Femur (tissue), 1 donor: Measurements from ENCODE around the gene EMID1.
"Not testable (repeated sequence)": the region's sequence is repeated elsewhere in the genome, so short reads cannot be mapped to it uniquely, and the experiment has no call there.

Source experiments
- DNase-seq: peaks from one replicate; pipeline ENCODE4 v3.0.0-alpha.2; 2017

Gene EMID1

DNA sequence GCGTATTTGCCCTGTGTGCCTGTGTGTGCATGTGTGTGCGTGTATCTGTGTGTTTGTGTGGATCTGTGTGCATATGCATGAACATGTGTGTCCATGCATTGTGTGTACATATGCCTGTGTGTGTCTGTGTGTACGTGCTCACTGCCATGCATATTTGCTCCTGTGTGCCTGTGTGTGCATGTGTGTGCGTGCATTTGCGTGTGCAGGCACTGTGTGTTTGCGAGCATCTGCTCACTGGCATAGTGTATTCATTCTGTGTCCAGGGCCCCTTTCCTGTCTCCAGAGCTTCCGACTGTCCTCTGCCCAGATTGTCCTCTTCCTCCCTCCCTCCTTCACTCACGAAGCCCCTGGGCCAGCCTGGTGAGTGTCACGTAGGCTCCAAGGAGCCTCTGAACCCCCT lies 5.8 kb downstream of the EMID1 start:
- DNase-seq, result no peak

DNA sequence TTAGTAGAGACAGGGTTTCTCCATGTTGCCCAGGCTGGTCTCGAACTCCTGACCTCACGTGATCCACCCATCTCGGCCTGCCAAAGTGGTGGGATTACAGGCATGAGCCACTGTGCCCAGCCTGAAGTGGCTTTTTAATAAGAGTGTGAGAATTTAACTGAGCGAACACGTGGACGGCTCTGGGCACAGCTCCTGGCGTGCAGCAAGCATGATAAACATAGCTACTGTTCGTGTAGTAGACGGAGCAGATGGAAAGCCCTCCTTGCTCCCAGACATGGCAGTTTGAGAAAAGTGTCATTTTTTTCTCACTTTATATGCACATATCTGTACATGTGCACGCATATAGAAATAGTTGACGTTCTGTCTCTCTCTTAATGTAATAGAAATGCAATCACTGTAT lies 7.0 kb downstream of the EMID1 start:
- no peak for DNase-seq

DNA sequence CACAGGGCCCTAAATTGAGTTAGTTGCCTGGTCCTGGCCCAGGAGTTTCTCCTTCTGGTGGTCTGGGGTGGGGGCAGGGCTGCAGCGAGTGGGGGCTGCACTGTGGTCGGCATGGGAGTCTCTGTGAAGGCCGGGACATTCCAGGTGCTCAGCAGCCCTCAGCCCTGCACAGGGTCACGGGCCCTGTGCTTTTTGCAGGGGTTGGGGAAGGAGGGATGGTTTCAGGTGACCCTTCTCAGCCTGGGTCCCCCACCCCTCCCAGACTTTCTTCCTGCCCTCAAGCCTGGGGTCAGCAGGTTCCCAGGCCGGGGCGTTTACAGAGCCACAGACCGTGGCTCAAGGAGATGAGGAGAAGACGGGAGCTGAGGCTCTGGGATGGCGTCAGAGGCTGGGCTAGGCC lies 7.8 kb downstream of the EMID1 start:
- DNase-seq, result no peak

DNA sequence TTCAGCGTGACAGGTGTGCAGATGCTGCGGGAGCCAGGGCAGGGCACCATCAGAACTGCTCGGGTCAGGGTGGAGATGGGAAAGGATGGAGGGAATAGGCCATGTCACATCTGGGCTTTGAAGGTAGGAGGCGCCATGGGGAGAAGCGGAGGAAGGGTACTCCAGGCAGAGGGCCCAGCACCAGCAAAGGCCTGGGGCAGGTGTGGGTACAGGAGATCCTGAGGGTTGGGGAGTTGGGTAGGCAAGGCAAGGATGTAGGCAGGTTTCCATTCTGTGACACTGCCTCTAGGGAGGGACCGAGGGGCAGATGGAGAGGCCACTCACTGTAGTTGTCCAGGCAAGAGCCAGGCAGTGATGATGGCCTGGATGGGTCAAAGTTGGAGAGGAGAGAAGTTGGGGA lies 8.5 kb downstream of the EMID1 start:
- no peak for DNase-seq

DNA sequence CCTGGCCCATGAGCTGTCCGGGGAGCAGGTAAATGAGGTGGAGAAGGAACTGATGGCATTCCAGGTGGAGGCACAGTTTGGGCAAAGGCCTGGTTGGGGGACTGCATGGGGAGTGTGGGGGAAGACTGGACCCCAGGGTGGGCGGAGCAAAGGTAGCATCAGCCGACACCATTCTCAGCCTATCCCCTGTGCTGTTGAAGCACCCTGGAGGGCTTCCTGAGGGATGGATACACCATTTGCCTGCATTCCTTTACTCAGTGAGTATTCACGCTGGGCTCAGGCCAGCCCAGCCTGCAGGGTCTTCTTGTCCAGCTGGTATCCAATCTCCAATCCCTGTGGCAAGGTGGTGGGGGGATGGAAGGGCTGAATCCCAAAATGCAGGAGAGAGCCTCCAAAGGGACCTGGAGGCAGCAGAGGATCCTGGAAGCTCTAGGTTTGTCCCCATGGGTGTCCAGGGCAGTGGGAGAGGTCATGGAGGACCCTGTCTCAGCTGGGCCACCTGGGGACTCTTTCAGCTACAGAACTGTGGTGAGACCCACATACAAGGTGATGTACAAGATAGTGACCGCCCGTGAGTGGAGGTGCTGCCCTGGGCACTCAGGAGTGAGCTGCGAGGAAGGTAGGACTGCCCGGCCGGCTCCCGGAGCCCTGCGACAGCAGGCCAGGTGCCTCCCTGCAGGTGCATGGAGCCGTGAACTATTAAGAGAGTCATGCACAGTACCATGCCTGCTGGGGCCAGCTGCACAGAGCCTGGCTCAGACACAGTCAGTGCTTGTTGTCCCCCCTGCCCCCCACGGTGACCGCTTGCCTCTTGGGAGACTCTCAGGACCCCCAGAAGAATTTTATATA lies 9.5 kb downstream of the EMID1 start:
- no peak for DNase-seq

DNA sequence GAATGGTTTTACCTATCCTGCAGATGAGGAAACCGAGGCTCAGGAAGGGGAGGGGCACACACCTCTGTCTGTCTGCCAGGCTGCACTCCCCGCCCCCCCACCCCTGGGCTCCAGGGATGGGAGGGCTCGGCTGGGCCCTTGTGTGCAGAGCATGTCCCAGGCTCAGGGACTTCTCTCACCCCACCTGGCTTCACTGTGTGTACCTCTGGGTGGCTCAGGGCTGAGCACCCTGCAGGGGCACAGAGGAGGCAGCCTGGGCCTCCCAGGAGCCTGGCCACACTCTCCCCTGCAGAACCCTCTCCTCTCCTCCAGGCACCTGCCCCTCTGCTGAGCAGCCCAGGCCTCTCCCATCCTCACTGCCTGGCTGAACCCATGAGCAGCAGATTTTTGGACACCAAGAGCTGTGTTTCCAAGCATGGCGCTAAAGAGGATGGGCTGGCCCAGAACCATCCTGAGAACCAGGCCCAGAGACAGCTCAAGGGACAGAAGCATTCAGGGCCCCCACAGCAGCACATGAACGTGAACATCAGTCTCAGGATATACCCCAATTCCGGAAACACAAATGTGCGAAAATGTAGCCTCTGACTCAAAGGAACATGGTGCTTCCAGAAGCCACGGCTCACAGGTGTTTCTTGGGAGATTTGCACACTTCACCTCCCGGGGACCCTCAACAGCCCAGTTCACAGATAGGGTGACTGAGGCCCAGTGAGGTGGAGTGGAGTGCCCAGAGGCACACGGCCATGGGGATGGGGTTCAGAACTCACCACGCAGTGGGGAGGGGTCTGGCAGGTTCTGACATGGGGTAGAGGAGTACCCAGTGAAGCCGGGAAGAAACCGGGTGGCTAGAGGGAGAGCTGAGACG lies 10.5 kb downstream of the EMID1 start:
- DNase-seq, result no peak

DNA sequence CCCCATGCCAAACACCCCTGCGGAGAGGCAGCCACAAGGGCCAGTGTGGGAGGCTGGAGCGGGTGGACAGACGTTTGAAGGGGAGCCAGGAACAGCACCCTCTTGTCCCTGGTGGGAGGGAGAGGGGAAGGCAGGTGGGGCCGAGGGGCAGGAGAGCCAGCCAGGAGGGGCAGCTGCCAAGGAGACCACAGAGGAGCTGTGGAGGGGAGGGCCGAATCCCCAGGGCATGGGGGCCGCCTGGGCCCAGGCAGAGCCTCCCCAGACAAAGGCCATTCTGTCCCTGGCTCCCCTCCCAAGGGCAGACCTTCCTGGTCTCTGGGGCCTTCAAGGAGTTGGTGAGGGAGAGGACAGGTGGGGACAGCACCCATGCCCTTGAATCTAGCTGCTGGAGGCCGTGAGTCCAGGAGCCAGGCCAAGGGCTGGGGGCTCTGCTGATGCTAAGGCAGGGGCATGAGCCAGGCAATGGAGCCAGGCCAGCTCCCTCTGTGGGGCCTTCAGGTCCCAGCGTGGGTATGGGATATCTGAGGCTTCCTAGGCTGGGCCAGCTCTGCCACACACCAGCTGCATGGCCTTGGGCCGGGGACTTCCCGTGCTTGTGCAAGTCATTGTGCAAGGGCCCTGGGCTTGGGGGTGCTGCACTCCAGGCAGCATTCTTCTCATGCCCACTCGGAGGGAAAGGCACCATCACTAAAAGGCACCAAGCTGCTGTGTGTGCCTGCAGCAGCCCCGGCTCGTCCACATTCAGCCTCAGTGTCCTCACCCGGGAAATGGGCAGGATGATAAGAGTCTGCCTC lies 11.4 kb downstream of the EMID1 start:
- DNase-seq, result no peak

DNA sequence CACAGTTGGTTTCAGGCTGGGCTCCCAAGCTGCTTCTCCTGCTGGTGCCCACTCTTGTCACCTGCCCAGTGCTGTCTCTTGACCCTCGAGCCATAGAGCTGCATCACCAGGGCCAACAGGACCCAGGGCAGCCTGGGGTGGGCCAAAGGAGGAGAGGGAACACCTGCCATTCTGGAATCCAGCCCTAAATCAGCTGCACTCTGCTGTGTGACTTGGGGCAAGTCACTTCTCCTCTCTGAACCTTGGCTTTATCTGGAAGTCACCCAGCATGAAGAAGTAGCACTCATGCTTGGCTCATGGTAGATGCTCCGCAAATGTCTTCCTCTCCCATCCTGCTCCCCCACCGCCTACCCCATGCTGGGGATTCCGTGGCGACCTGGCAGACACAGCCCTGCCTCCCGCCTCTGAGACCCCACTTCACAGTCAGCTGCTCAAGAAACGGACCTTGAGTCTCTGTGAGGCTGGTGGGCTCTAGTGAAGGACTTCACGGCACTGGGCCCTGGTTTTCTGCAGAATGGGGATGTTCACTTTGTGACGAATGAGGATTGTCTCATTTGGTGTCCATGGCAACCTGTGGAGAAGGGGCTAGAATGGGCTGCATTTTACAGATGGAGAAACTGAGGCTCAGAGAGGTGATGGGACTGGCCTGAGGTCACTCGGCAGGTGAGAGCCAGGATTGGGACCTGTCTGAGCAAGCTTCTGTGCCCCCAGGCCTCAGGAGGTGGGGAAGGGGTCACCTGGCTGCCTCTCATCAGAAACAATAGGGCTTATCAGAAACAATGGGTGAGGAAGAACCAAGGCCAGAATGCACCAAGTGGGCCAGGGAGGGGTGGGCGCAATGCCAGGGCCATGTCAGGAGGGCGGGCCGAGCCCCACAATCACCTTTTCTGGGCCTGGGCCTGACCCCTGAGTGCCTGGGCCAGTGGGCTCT lies 12.4 kb downstream of the EMID1 start:
- DNase-seq, result no peak

DNA sequence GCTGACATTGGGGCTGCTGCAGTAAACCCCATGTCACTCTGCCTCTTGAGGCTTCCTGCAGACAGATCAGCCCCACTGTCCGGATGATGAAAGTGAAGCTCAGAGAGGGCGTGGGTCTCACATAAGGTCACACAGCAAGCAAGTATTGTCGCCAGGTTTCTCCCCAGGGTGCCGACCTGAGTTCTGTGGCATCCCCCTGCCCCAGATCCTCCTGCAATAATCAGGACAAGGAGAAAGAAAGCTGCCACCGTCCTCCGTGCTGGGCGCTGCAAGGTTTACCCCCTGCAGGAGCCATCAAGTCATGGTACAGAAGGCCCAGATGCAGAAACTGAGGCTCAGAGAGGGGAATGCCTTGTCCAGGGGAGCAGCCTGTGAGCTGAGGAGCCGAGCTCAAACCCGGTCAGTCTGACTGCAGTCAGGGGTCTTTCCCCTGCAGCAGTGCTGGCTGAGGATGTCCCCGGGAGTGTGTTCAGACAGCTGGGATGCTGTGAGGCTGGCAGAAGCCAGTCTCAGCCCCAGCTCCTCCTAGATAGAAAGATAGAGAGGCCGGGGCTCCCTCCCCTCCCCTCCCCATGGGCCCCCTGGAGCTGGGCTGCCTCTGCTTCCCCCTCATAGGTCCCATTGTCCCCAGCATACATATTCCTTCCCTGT lies 13.2 kb downstream of the EMID1 start:
- no peak for DNase-seq

DNA sequence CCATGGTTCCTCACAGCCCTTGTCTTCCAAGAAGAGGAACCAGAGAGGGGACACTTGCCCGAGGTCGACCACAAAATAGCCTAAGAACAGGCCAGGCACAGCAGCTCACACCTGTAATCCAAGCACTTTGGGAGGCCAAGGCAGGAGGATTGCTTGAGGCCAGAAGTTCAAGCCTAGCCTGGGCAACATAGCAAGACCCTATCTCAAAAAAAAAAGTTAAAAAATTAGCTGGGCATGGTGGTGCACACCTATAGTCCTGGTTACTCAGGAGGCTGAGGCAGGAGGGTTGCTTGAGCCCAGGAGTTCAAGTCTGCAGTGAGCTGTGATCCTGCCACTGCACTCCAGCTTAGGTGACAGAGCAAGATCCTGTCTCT lies 13.7 kb downstream of the EMID1 start:
- not testable (repeated sequence) for DNase-seq

DNA sequence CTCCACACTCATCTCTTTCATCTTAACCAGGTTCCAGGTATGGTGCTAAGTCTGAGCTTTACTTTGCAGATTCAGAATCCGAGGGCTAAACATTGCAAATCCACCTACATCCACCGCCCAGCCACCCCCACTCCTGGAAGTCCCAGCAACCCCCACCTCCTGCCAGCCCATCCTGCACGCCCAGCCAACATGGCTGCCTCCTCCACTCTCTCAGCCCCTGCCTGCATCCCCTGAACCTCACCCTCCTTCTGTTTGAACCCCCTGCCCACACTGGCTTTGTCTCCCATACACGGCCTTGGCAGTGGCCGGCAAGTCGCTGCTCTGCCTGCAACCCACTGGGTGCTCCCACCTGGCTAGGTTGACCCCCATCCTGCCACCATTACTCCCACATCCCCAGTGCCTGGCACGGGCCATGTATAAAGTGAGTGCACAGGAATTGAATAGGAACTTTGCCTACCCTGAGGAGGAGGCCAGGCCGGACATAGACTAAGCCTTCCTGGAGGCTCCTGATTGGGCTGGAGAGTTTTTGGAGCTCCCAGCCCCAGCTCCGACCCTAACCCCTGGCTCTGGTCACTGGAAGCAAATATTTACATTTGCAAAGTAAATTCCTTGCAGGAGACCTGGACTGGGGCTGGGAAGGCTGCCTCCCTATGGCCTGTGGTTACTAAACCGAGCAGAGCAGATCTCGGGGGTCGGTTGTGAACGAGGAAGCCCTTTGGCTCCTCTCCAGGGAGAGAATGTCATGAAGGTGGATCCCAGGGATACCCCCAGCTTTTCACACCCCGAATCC lies 14.4 kb downstream of the EMID1 start:
- no peak for DNase-seq

DNA sequence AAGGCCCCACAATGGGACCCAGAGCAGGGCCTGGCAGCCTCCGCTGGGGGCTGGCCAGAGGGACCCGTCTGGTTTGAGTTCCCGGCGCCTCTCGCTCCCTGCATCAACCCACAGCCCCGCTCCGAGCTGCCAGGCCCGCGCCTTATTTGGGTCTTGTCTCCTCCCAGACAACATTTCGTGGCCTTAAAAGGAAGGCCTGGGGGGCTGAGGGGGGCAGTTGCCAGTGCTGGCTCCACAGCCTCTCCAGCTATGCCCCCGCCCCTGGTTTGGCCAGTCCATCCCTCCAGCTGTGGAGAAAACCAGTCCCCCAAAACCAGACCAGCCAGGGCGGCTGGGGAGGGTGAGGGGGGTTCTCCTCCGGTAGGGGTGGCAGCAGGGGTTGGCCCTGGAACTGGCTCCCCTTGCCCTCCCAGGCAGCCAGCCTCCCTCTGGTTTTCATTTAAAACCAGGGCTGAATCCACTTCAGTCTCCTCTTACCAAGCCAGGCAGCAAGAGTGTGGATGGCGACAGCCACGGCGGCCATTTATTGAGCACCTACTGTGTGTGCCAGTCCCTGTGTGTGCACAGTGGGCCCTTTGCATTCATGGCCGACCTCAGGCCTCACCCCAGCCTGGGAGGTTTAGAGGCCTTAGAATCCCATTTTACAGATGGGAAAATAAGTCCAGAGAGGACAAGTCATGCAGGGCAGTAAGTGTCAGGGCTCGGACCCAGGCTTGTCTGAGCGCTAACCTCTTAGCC lies 18.6 kb downstream of the EMID1 start:
- DNase-seq, result peak; percentile 83

DNA sequence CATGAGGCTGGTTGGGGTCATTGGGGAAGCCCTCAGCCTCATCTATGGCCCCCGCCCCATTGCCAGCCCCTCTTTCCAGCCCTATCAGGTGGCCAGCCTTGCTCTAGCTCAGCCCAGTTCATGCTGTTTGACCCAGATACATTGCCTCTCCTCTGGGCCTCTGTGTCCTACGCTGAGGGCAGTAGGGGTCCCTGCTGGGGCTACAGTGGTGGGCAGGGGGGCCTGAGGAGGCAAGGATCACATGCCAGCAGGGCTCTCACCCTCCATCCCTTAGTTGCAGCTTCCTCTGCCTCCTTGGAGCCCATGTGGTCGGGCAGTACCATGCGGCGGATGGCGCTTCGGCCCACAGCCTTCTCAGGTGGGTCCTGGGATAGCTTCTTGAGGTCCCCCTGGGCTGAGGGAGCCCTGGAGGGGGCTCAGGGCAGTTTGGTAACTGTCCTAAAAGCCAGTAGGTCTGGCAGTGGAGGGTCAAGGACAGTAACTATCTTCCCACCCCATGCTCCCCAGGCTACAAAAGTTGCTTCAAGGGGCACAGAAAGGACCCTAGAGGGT lies 19.2 kb downstream of the EMID1 start:
- DNase-seq, result no peak

DNA sequence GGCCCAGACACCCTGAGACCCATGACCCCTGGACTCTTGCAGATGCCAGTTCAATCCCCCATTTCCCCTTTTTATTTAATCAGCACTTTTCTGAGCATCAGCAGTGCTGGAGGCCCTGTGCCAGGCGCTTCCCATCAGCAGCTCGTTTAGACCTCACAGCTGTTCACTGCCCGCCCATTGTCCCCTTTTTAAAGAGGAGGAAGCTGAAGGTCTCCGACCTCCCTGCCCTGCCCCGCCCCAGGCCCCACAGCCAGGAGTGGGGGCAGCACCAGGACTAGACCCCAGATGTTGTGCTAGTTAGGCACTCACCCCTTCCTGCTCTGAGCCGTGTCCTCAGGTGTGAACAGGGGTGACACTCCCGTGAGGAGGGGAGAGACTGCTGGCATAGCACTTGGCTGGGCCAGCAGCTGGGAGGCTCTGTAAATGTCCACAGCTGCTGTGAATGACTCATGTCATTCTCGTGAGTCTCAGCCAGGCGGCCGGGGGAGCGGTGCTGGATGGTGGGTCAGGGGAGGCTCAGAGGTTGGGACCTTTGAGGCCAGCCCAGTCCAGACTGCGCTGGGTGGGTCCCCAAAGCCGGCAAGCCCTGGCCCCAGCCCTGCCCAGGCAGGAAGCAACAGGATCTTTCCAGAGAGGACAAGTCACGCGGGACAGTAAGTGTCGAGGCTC lies 19.9 kb downstream of the EMID1 start:
- peak; percentile 77 for DNase-seq

DNA sequence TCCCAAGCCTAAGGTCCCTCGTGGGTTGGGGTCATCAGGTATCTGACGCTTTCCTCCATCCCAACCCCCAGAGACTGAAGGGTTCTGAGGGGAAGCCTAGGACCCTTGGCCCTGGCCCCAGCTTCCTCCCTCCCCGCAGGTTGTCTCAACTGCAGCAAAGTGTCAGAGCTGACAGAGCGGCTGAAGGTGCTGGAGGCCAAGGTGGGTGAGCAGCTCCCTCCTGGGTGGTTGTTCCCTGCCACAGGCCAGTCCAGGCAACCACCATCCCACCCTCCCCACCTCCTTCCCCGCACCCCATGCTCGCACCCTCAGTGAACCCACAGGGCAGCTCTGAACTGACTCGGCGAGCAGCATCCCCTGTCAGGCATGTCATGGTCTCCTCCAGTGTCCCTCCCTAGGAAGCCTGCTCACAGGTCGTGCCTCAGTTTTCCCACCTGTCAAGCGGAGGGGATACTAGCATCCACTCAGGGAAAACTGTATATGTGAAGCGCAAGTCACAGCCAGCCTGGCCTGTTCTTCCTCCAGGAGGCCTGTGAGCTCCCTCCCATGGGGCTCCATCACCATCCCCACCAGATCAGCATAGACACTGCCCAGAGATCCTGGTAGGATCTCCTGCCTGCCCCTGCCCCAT lies 20.8 kb downstream of the EMID1 start:
- no peak for DNase-seq

DNA sequence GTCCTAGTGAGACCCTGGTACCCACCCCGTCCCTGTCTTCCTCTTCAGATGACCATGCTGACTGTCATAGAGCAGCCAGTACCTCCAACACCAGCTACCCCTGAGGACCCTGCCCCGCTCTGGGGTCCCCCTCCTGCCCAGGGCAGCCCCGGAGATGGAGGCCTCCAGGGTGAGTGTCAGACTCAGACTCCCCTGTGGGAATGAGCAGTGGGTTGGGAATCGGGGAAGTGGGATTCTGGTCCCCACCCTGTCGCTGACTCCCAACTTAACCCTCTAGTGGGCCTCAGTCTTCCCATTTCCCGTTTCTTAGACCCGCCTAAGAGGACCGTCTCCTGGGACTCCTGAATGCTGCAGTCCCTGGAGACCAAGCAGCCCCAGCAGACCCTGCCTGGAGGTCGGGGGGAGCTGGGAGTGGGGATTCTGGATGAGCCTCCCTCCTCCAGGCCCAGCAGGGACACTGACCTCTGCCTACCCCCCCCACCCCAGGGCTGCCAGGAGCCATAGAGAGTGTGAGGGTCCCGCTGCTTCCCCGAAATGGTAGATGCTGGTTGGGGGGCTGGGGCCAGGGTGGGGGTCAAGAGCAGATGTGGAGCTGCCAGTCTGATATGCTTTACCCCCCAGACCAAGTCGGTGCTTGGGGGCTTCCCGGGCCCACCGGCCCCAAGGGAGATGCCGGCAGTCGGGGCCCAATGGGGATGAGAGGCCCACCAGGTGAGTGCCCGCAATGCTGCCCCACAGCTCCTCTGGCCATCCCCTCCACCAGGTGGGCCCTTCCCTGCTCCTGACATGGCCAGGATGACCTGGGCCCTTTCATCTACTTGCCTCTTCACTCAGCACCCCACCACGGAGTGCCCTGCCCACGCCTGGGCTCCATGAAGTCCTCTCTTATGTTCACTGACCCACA lies 25.5 kb downstream of the EMID1 start:
- DNase-seq, result no peak
